Cortex of kidney (tissue), 1 donor: ENCODE measurements around the gene ELF2.
"Not testable (repeated sequence)": the region's sequence is repeated elsewhere in the genome, so short reads cannot be mapped to it uniquely, and the experiment has no call there.

Experiments used
- DNase-seq: peaks from one replicate; lab custom pipeline; 2025; lab: John Stamatoyannopoulos, UW

The ELF2 gene

DNA sequence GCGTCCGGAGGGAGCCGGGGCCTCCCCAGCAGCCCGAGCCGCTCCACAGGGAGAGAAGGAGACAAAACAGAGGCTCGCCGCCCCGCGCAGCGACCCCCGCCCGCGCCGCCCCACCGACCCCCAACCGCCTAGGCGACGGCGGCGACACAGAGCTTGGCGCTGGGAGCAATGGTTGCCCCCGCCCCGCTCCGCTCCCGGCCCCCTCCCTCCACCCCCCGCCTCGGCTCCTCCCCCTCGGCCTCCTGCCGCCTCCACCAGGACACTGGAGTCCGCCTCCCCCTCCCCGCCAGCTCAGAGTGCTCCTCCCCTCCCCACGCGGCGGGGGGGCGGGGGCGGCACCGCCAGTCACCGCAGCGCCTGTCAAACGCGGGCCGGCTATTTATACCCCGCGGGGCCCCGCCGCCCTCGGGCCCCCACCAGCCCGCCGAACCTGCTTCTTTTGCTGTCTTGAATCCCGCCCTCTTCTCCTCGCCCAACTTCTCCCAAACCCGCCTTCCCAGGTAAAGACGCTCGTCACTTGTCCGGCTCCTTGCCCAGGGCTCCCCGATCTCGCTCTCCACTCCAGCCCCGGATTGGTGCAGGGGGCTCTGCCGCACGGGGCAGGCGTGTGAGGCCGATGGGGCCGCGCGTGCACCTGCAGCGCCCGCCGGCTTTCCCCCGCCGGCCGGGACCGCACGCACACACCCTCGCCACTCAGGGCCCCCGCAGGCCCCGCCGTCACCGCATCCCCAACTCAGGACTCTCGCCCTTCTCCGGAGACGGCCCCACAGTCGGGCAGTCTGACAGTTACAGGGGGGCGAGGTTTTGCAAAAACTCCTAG is at the start of gene ELF2:
Gene ELF2 (minus strand): TSS at position 170 of the 820 bp plus-strand sequence. CDS start 39,517 bp downstream, outside the sequence.
- peak; percentile 39 for DNase-seq

- no peak for DNase-seq
Measured at GRCh38 chr4:139223682-139224317, 46.8 kb upstream of the ELF2 start.

DNA sequence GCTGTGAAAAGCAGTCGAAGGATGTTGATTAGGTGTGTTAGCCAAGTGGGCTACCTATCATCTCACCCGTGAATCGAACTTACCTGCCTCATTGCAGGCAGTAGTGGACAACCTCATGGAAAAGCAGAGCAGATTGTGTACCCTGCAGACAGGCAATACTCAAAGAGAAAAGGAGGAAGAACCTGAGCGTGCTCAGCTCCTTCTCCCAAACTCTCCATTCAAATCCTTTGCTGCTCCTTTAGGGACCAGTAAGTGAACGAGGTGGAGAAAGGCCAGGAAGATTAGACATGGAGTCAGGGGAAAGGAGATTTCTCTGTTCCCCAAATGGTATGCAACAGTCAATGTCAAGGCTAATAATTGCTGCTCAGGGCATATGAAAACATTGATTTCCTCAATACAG is 45.2 kb upstream of the ELF2 start:
- no peak for DNase-seq

- DNase-seq: no peak
Measured at GRCh38 chr4:139221687-139222086, 44.7 kb upstream of the ELF2 start.

DNA sequence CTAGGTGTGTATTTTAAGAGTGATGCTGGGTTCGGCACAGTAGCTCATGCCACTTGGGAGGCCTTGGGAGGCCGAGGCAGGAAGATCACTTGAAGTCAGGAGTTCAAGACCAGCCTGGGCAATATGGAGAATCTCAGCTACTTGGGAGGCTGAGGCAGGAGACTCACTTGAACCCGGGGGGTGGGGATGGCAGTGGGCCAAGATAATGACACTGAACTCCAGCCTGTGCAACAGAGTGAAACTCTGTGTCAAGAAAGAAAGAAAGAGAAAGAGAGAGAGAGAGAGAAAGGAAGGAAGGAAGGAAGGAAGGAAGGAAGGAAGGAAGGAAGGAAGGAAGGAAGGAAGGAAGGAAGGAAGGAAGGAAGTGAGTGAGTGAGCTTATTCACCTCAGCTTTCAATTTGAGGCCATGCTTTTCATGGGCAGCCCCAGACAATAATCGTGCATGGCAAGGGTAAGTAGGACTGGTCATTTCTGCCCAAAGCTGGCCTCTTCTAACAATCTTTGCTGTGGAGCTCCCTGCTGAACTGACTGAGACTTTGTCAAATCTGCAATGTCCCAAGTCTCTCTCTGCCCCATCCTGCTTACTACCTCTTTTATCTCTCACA is 42.5 kb upstream of the ELF2 start:
- no peak for DNase-seq

DNA sequence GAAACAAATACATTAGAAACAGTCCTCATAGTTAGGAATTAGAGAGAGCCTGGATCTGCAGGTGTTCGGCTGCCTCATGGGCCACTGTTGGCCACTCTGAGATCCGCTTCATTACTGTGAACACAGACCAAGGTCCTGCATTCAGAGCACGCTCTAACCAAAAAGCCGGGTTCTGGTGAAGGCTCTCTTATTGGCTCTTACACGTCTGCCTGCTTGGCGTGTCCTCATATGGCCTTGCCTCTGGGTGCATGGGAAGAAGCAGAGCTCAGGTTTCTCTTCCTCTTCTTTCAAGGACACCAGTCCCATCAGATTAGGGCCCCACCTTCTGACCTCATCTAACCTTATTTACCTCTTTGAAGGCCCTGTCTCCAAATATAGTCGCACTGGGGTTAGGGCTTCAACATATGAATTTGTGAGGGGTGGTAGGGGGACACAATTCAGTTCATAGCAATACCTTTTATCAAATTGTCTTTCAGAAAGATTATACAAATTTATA is 37.1 kb upstream of the ELF2 start:
- no peak for DNase-seq

DNA sequence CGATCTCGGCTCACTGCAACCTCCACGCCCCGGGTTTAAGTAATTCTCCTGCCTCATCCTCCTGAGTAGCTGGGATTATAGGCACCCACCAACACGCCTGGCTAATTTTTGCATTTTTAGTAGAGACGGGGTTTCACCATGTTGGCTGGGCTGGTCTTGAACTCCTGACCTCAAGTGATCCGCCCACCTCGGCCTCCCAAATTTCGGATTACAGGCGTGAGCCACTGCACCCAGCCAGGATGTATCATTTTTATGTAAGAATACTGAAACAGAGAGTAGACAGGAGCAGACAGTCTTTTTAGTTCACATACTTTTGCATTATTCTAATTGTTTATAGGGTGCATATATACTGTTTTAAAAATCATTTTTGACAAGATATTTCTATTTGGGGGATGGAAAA is 36.6 kb upstream of the ELF2 start:
- not testable (repeated sequence) for DNase-seq

GRCh38 chr4:139212900-139213299 is 35.9 kb upstream of the ELF2 start:
- no peak for DNase-seq

GRCh38 chr4:139210486-139210885 is 33.5 kb upstream of the ELF2 start:
- DNase-seq: no peak

DNA sequence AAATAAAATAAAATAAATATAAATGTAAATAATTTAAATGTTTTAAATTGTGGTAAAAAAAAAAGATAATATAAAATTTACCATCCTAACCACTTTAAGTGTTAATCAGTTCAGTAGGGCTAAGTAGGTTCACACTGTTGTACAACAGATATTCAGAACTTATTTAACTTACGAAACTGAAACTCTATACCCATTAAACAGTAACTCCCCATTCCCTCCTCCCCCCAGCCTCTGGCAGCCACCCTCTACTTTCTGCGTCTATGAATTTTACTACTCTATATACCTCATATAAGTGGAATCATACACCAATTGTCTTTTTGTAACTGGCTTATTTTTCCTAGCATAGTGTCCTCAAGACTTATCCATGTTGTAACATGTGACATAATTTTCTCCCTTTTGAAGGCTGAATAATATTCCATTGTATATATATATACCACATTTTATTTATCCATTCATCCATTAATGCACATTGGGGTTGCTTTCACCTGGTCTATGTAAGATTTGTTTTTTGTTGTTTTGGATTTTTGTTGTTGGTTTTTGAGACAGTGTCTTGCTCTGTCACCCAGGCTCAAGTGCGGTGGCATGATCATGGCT is 32.5 kb upstream of the ELF2 start:
- DNase-seq: no peak

- DNase-seq: no peak
Measured at GRCh38 chr4:139208404-139208945, 31.5 kb upstream of the ELF2 start.

- DNase-seq: no peak
Measured at GRCh38 chr4:139207873-139208403, 30.9 kb upstream of the ELF2 start.

GRCh38 chr4:139207247-139207646 is 30.2 kb upstream of the ELF2 start:
- DNase-seq: no peak

DNA sequence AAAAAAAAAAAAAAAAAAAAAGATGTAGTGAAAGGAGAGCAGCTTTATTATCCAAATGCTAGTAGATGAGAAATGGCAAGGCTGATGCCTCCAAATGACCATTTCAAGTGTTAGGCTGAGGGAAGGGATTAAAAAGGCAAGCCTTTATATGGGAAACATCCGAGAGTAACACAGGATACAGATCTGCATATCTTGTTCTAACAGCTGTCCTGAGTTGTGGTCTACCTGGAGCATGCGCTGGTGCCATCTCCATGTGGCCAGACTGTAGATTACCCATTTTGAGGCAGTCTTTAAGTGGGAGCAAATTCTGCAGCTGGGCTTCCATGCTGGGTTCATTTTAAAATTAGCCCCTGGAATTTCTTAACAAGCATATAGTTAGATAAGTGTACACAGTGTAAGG is 26.0 kb upstream of the ELF2 start:
- no peak for DNase-seq

DNA sequence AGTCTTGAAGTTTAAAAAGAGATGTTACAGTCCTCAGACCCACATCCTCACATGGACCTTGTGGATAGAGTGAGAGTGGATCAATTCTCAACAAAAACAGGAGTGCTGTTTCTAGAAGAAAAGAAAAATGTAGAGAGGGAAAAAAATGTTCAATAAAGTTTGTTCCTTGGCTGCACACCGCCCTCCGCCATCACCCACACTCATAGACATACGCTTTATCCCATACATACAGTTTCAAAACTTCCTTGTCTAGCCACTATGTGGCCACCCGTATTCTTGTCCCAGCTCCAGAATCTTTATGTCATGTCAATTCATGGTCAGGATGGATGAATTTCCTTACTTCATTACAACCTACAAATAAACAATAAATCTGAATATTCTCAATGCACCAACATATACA is 23.5 kb upstream of the ELF2 start:
- no peak for DNase-seq

DNA sequence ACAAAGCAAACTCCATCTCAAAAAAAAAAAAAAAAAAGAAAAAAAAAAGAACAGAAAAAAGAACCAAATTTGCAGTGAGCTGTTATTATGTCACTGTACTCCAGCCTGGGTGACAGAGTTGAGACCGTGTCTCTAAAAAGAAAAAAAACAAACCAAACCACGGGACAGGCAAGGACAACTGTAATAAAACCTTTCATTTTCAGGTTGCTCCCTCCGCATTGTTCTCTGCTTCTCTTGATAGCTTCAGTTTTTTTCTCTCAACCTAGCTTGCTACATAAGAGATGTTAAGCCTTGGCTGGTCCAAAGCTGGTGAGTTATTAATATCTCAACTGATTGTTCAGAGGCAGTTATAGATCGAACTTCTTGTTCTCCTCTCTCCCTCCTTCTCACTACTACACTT is 23.1 kb upstream of the ELF2 start:
- DNase-seq: no peak

GRCh38 chr4:139197214-139197613 is 20.2 kb upstream of the ELF2 start:
- not testable (repeated sequence) for DNase-seq

DNA sequence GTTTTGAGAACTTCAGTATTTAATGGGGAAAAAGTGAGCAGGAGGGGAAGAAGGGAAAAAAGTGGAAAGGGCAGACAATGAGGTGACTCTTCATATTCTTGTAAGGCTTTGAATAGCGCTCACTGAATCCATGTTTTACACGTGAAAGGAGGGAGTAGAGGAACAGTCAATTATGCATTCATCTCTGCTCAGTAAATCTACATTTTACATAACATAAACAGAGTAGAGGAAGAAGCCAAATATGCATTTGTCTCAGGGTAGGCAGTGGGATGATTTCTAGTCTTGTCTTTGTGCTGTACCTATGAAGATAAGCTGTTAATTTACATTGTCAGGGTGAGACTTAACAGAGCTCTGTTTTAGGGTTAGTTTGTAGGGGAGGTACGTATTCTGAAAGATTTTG is 19.4 kb upstream of the ELF2 start:
- DNase-seq: no peak

DNA sequence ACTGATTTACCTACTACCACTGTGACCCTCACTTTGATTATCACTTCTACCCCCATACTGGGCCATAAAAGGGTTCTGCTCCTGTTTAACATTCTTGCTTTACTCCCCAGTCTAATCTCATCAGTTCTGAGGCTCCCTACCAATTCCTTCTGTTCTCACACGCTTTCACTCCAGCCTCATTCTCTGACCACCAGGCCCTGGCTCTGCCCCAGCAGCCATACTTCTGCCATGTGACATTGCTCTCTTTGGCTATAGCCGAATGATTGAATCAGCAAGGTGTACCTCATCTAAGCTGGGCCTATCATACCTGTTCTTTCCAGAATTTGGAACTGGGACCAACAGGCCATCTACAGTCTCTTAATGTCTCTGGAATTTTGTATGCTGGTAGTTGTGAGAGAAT is 14.4 kb upstream of the ELF2 start:
- no peak for DNase-seq

GRCh38 chr4:139189972-139190371 is 13.0 kb upstream of the ELF2 start:
- DNase-seq: no peak

GRCh38 chr4:139189417-139189749 is 12.4 kb upstream of the ELF2 start:
- no peak for DNase-seq
